NCI-H345 treated with DMSO at 0.1 percent for 48 hours (cell line): ENCODE measurements around the gene TAF3.

Experiments
- DNase-seq: peaks from one replicate; lab custom pipeline; 2025; ENCODE audit not compliant: unreplicated experiment; lab: John Stamatoyannopoulos, UW

The TAF3 gene

DNA sequence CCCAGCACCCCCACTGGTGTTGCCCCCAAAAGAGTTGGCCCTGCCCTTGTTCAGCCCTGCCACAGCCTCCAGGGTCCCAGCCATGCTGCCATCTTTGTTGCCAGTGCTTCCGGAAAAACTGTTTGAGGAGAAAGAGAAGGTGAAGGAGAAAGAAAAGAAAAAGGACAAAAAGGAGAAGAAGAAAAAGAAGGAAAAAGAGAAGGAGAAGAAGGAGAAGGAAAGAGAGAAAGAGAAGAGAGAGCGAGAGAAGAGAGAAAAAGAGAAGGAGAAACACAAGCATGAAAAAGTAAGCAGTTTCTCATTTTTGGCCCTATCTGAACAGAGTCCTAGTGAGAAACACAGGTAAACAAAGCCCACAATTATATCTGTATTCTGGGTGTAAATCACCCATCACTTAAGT, 147.2 kb downstream of the TAF3 start:
- DNase-seq = no peak

DNA sequence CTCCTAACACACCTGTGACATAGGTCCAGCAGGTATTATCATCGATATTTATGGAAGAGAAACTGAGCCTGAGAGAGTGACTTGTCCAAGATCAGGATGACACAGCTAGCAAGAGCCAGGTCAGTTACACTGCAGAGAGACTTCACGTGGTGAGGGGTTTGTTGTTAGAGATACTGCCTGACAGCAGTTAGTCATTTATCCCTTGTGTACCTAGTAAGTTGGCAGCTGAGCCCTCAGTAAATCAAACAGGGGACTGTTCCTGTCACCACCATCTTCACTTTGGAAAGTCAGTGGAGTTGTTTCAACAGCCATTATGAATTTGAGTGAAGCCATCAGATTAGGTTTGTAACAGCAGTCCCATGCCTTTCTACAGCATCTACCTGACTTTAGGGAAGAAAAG, 148.7 kb downstream of the TAF3 start:
- DNase-seq = no peak

DNA sequence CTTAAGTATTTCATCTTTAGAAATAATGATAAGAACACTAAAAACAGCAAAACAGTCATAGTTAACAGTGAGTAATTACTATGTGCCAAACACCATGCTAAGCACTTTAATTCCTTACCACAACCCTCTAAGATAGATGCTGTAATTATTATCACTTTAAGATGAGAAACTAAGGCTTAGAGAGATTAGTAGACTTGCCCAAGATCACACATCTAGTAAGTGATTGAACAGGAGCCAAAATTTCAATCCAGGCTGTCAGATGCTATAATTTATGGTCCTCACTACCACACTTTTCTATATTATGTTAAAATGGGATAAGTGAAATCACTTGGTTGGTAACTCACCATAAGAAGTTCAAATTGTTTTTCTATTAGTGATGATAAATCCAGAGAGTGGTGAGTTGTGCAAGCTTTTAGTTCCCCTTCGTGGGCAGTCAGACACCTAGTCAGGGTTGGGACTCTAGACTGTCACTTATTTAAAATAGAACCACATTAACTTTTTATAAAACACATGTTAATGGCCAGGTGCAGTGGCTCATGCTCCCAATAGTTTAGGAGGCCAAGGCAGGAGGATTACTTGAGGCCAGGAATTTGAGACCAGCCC, 150.3 kb downstream of the TAF3 start:
- DNase-seq = no peak

DNA sequence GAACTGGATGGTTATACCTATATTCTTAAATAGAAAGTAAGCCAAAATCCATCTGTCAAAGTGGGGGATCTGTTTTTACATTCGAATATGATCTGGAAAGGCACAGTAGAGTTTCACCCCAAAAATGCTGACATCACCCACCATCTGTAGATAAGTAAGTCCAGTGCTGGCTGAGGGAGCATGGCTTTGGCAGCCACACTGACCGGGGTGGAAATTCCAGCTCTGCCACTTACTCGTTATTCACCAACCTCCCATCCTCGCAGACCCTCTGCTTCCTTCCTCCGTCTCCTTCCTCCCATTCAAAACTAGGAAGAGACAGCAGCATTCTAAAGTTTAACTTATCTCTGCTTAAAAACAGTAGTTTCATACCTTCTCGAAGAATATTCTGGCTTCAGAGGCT, 151.3 kb downstream of the TAF3 start:
- no peak for DNase-seq

DNA sequence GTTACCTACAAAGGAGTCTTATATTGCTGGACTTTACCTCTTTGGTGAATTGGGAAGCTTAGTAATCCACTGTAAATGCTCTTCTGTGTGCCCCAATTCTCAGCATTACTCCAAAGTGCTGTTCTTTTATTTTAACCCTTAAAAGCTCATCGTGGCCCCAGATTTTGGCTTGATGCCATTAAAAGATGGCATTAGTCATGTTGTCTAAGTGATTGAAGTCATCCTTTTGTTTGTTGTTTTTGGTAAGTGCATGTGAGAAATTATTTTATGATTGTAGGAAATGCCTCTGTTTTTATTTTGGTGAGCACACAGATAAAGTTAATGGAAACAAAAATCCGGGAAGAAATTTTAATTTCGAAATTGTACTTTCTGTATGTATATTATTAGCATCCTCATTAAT, 153.6 kb downstream of the TAF3 start:
- no peak for DNase-seq

DNA sequence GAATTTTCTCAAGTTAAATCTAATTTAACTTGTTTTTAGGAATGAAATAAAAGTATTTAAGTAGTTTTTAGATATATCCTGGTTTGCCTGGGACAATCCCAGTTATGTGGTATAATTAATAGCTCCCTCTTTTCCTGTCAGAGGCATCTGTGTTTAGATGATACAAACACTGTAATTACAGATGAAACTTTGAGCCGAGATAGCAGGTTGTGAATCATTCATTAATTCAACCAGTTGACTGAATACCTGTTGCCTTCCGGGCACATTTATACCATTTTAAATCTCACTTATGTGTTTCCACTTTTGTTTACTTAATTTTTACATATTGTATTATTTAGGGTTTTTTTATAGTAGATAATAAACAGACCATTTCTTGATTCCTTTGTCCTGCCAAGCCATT, 154.1 kb downstream of the TAF3 start:
- DNase-seq = no peak

DNA sequence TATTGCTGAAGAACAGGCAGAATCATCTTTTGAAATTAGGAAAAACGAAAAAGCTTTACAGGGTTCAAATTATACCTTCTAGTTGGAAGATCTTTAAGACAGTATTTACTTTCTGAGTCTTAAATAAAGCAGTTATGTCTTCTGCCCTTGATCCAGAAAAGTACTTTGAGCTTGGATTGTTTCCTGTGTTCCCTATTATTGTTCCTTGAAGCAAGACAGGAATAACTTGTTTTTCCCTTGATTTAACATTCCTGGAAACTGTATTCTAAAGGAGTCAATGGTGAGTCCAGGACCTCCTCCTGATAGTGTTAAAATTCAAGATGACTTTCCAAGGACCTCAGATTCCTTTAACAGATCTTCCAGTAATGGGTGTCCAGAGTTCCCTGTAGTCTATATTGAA, 161.9 kb downstream of the TAF3 start:
- no peak for DNase-seq

DNA sequence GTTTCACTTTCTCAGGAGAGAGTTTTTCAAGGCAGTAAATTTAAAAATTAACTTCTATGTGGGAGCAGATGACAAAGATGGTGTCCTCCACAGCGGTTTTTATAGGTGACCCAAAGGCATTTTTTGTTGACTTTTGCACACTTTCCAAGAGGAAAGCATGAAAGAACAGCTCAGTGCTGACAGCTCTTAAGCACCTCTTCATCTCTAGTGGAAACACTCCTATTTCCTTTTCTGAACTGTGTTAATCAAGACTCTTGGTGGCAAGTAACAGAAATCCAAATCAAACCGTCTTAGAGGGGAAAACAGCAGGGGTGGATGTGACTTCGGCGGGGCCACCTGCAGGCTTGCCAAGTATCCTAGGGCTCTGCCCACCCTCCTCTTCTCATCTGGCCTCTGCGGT, 164.4 kb downstream of the TAF3 start:
- DNase-seq = no peak

DNA sequence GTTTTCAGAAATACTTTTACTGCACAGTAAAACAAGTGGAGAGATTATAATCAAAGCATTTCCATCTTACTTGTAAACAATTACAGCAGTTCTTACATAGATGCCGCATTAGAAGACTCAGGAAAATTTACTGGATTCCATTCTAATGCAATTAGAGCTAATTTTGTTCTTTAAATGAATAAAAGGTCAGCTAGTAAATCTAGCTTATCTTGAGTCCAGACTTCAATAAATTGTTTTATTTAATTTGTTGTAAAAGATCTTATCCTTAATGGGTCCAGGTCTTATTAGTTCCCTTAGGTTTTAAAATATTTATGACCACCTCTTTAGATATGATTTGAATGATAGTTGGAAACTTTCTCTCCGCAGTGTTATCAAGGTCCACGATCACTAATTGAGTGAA, 166.0 kb downstream of the TAF3 start:
- DNase-seq = no peak

DNA sequence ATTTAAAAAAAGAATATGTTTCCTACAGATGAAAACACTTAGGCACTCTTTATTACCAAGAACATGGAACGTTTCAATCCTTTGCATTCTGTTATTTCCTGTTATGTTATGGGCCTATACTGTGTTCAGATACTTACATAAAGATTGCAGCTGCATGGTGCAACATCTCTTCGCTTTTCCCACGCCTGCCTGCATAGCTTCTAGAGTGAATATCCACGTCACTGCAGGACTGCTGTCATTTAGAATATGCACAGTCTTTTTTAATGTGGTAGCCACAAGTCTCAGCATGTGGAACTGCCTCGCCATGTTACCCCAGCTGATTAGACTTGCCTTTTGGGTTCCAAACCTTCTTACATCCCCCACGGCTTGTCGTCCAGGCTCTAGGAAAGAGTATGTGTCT, 166.6 kb downstream of the TAF3 start:
- DNase-seq = no peak

DNA sequence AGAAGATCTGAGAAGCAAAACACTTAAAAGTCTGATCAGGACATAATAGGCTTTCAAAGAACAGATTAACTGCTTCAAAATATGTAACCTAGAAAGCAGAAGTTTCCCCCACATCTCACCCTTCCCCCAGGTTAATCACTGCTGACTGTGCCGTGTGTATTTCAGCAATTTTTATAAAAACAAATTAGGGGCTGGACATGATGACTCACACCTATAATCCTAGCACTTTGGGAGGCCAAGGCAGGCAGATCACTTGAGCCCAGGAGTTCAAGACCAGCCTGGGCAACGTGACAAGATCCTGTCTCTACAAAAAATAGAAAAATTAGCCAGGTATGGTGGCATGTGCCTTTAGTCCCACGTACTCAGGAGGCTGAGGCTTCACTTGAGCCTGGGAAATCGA, 168.5 kb downstream of the TAF3 start:
- DNase-seq = no peak

DNA sequence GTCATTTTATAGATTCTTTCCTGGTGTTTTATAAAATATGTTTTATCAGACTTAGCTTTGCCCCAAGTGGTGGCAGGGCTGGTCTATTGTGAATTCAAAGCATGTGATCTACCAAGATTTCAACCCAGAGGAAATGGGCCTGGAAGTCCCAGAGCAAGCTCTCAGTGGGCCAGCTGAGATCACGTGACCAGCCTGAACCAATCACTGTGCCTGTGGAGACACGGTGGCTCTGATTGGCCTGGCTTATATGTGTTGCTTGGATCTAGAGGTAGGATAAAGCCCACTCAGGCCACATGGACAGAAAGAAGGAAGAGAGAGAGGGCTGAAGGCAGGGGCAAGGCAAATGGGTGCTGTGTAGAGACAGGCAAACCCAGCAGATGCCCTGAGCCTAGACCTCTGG, 170.7 kb downstream of the TAF3 start:
- DNase-seq = no peak

DNA sequence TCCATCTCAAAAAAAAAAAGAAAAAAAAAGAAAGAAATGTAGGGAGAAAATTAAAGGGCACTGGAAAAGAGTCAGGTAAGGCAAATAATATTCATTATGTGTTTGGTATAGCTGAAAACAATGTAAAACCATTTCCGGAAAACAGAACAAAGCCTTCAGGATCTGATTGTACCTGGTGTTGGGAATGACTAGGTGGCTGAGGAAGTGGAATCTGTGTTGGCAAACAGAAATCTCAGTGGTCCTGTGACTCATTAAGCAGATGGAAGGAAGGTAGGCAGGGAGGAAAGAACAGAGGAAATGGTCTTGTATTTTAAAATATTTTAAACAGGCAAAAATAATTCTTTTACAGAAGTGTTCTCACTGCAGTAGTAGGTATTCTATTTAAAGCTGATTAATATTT, 180.5 kb downstream of the TAF3 start:
- DNase-seq = no peak

DNA sequence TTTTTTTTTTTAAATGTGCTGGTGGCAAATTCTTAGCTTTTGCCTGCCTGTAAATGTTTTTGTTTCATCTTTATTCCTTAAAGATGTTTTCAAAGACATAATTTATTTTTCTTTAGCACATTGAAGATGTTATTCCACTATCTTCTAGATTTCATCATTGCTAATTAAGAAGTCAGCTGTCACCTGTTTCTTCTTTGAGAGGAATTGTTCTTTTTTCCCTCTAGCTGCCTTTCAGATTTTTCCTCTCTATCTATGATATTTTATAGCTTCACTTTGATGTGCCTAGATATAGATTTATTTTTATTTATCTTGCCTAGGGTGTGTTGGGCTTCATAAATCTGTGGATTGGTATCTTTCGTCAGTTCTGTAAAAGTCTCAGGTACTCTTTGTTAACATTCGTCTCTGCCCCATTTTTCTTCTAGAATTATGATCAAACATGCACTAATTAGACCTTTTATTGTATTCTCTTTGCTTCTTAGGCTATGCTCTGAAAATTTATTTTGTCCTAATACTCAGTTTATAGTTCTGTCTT, 186.2 kb downstream of the TAF3 start:
- no peak for DNase-seq

DNA sequence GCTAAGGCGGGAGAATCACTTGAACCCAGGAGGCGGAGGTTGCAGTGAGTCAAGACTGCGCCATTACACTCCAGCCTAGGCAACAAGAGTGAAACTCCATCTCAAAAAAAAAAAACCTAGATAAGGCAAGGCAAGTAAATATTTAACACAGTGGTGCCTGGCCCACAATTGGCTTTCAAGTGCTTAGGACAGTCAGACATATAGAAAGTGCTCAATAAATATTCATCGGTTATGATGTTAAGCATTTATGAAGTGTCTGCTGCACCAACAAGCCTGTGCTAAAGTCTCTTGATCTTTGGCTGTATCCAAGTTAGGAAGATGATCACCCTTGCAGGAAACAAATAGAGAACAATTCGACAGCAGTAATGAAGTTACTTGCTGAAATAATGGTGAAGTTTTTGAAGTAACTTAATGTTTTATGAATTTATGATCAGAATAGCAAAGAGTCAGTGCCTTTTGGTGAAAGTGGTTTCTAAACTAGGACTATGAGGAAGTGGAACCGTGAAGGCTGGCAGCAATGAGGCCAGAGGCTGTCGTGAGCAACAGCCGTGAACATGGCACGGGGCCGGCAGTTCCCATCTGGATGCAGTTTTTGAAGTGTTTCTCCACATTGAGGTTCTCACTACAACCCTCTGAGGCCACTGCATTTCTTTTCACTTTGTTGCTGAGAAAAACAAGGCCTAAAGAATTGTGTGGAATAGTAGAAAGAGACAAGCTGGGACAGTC, 188.1 kb downstream of the TAF3 start:
- DNase-seq = no peak

DNA sequence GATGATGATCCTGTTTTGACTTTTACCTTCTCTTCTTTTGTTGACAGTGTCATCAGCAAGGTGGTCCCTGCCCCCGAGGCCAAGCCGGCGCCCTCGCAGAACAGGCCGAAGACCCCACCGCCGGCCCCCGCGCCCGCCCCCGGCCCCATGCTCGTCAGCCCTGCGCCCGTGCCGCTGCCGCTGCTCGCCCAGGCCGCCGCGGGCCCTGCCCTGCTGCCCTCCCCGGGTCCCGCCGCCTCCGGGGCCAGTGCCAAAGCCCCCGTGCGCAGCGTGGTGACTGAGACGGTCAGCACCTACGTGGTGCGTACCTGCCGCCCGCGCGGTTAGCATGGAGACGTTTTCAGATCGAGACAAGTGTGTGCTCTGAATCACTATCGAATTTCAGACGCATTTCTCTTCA, 190.7 kb downstream of the TAF3 start:
- DNase-seq = no peak

DNA sequence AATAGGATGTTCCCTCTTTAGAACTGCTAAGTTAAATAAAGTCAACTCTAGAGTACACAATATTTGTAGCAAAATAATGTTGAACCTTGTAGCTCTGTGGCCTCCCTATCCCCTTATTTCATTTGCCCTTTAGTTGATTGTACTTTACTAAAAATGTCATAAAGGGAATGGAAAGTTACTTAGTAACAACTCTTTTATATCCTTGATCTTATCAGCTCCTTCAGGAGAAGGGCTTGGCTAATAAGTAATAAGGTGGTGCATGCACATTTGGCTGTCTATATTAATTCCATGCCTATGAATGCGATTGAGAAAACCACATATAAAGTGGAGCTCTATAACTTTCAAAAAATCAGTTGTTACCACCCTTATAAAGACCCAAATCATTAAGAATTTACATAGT, 194.7 kb downstream of the TAF3 start:
- DNase-seq = no peak

DNA sequence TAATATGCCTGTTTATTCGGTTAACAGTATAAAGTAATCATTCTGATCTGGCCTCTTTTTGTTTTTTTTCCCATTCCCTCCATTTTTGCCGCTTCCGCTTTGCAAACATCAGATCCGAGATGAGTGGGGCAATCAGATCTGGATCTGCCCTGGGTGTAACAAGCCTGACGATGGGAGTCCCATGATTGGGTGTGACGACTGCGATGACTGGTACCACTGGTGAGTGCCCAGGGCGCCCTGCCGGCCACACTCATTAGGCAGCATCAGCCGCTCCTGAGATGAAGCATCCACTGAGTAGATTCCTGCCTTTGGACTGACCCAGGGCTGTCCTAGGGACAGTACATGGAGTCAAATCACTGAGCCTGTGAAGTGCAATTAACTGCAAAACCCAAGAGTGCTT, 195.3 kb downstream of the TAF3 start:
- no peak for DNase-seq

DNA sequence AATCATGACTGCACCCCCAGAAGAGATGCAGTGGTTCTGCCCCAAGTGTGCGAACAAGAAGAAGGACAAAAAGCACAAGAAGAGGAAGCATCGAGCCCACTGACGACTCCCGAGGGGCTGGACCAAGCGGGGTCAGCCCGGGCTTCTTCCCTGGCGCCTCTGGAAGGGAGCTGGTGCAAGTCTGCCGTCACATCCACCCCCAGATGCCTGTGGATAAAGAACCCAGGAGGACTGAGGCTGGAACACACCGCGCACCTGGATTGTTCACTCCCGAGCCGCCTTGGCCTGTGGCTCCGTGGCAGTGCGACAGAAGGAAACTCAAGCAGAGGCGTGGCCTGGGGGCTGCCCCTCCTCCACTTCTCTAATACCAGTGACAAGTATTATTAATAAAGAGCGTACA, 196.3 kb downstream of the TAF3 start:
- no peak for DNase-seq

DNA sequence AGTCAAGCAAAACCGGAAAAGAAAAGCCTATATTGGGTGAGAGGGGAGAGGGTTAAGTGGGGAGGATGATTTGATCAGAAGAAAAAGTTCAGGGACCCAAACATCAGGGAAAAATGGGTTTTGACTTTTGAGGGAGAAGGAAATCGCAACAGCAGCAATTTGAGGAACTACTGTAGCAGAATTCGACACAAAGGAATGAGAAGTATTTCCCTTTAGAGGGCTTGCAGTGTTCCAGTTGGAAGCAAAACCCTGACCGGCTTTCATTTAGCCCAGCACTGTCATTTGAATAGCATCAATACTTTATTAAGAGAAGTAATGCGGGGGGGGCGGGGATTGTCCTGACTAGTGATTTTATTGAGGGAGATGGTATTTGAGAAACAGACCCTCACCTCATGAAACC, 199.0 kb downstream of the TAF3 start:
- no peak for DNase-seq

DNA sequence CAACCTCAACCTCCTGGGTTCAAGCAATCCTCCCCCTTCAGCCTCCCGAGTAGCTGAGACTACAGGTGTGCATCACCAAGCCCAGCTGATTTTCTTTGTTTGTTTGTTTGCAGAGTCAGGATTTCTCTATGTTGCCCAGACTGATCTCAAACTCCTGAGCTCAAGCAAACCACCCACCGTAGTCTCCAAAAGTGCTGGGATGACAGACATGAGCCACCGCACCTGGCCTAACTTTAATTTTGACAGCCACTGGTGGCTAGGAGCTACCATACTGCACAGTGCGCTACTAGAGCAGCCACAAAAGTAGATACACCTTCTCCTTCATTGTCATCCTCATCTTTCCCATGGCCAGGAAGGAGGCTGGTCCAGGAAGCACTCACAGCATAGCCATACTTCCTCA, 205.0 kb downstream of the TAF3 start:
- no peak for DNase-seq

DNA sequence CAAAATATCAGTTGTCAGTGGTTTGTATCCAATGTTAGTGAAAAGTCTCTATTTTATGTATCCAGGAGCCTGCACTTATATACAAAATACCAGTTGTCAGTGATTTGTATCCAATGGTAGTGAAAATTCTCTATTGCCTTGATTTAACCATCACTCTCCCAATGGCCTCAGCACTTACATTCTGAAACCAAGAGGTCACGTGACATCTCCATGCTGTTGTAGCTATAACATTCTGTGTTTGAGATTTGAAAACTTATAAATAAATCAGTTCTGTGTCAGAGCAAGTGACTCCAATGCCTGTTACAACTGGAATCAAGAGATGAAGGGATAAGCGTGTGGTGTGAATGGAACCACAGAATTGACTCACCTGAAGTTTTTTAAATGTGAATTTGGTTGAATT, 205.5 kb downstream of the TAF3 start:
- DNase-seq = no peak
